ENCODE results near the gene FJX1.
"Not testable (repeated sequence)": the region's sequence is repeated elsewhere in the genome, so short reads cannot be mapped to it uniquely, and the experiment has no call there.

Gene FJX1

GRCh38 chr11:35632301-35632700, 14.0 kb downstream of the FJX1 start:
- DNase-seq (ENCODE audit: low spot score) = no peak

GRCh38 chr11:35633827-35634423, 15.7 kb downstream of the FJX1 start:
- DNase-seq (ENCODE audit: low spot score) = no peak

- DNase-seq (ENCODE audit: low spot score) = no peak
Observed at GRCh38 chr11:35635933-35636332, 17.7 kb downstream of the FJX1 start.

DNA sequence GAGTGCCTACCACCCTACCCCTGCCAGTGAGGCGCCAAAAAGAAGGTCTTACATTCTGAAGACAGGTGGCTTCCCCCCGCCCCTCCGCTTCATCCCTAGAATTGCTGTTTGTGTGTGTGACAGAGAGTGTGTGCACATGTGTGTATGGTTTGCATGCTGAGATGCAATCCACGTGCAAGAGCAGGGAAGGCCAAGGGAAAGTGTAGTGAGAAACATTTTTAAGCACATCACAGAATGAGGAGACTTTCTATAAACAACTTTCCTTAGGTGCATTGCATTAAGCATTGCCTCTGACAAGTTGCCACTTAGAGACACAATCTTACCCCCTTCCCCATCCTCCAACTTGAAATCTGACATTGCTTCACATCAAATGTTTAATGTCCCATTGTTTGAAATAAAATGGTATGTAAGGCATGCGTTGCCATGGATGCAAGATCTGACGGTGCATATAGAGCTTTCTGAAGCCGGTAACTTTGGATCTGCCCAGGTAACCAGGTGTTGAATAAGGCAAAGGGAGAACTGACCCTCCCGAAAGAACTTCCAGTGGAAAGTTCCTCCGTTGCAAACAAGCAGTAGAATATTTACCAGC, 21.4 kb downstream of the FJX1 start:
- DNase-seq (ENCODE audit: low spot score) = no peak

- no peak for DNase-seq (ENCODE audit: low spot score)
Observed at GRCh38 chr11:35641171-35641897, 23.1 kb downstream of the FJX1 start.

- DNase-seq (ENCODE audit: low spot score) = no peak
Observed at GRCh38 chr11:35641964-35642363, 23.7 kb downstream of the FJX1 start.

DNA sequence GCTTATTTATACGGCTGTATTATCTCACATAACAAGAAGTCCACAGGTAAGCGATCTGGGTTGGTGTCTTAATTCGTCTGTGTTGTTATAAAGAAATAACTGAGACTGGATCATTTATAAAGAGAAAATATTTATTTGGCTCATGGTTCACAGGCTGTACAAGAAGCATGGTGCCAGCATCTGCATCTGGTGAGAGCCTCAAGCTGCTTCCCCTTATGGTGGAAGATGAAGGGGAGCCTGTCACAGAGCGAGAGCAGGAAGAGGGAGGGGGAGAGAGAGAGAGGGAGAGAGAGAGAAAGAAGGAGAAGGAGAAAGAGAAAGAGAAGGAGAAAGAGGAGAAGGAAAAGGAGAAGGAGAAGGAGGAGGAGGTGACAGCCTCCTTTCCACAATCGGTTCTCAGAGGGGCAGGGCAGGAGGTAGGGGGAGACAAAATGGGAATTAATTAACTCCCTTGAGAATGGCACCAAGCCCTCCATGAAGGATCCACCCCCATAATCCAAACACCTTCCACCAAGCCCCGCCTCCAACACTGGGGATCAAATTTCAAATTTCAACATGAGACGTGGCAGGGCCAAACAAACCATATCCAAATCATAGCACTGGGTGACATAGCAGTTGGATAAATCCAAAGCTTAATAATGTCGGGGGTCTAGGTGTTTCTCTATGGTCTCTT, 29.3 kb downstream of the FJX1 start:
- DNase-seq (ENCODE audit: low spot score) = no peak

GRCh38 chr11:35650006-35650405, 31.7 kb downstream of the FJX1 start:
- DNase-seq (ENCODE audit: low spot score) = peak; percentile 38

- DNase-seq (ENCODE audit: low spot score) = no peak
Observed at GRCh38 chr11:35650467-35650866, 32.2 kb downstream of the FJX1 start.

- DNase-seq (ENCODE audit: low spot score) = no peak
Observed at GRCh38 chr11:35651263-35651662, 33.0 kb downstream of the FJX1 start.

- not testable (repeated sequence) for DNase-seq (ENCODE audit: low spot score)
Observed at GRCh38 chr11:35652786-35653185, 34.5 kb downstream of the FJX1 start.

GRCh38 chr11:35654711-35655110, 36.5 kb downstream of the FJX1 start:
- DNase-seq (ENCODE audit: low spot score) = no peak

- no peak for DNase-seq (ENCODE audit: low spot score)
Observed at GRCh38 chr11:35655254-35655653, 37.0 kb downstream of the FJX1 start.

- no peak for DNase-seq (ENCODE audit: low spot score)
Observed at GRCh38 chr11:35655856-35656255, 37.6 kb downstream of the FJX1 start.

- no peak for DNase-seq (ENCODE audit: low spot score)
Observed at GRCh38 chr11:35658020-35658948, 40.0 kb downstream of the FJX1 start.

- no peak for DNase-seq (ENCODE audit: low spot score)
Observed at GRCh38 chr11:35661534-35661933, 43.3 kb downstream of the FJX1 start.

DNA sequence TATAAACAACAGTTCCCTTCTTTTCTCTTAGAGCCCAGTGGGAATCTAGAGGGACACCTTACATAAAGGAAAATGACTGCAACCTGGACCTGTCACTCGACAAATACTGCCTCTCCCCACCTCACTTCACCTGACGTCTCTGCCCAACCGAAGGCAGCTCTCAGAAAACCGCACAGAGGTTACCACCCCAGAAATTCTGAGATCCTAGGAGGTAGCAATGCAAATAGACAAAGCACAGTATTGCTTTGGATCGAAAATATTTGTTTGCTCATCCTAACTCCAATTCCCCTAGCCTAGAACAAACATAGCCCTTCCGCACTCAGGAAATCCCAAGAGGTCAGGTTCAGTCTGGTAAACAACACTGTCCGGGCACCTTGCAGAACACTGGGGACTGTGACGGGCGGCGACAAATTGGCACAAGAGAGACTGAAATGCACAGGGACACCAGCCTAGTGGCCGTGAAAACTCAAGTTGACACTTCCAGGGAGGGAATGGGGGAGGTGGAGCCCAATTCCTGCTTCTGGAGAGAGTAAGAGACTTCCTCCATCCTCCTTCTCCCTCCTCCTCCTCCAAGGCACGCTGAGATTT, 43.9 kb downstream of the FJX1 start:
- DNase-seq (ENCODE audit: low spot score) = no peak

GRCh38 chr11:35662649-35663407, 44.6 kb downstream of the FJX1 start, which contains the start of gene TRIM44:
Gene TRIM44, plus strand, starts transcription at chr11:35662775. Its CDS starts 337 bp downstream, at chr11:35663112.
- peak; percentile 90 for DNase-seq (ENCODE audit: low spot score)

DNA sequence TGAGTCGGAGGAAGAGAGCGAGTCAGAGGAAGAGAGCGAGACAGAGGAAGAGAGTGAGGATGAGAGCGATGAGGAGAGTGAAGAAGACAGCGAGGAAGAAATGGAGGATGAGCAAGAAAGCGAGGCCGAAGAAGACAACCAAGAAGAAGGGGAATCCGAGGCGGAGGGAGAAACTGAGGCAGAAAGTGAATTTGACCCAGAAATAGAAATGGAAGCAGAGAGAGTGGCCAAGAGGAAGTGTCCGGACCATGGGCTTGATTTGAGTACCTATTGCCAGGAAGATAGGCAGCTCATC, 45.1 kb downstream of the FJX1 start:
- no peak for DNase-seq (ENCODE audit: low spot score)

GRCh38 chr11:35664977-35665441, 46.7 kb downstream of the FJX1 start:
- DNase-seq (ENCODE audit: low spot score) = no peak

- DNase-seq (ENCODE audit: low spot score) = no peak
Observed at GRCh38 chr11:35667257-35667656, 49.0 kb downstream of the FJX1 start.
